ENCODE results near the gene UTP25. TPM values are rescaled to one million over a fixed set of nuclear protein-coding genes. Genes with fewer than 3 reads are reported as not detected.

Gene UTP25
- total RNA-seq, 1 experiment from 2014 or later, result 4.8 TPM

DNA sequence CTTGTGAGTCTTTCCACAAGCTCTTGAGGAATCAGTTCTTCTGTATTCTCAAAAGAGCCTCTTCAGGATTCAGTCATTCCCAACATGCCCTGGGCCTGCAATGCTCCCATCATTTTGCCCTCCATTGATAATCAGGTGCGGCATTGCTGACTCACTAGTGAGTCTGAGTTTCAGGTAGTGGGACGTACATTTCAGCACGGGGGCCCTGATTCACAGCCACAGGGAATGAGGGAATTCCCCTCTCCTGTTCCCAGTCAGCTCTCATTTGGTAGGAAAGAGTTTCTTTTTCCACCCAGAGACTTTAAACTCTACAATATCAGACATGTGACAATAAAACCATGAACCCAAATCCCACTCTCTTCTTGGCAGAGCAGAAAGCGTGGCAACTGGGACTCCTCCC is 18.2 kb upstream of the UTP25 start:
- no peaks in the 10 kb centered on the region for H3K9me3 Mint-ChIP-seq
- H3K4me3 Mint-ChIP-seq, result no peak overlapping the region
- POLR2A ChIA-PET, result interaction anchor here (0.7 kb wide), 1 partner anchor 347 kb away, joined by 3 read pairs; no protein-coding TSS in a partner anchor
- peaks cover 17% of the 10 kb centered on the region for H3K4me1 Mint-ChIP-seq
- no peak for DNase-seq (ENCODE audit: low spot score)
- H3K36me3 Mint-ChIP-seq, result no peaks in the 10 kb centered on the region
- no peak overlapping the region for H3K27ac Mint-ChIP-seq
- peaks cover 3% of the 10 kb centered on the region for H3K27me3 Mint-ChIP-seq (ENCODE audit: low read depth)
- CTCF ChIA-PET, result no interaction called here
- no peak for ATAC-seq
- TF ChIP-seq CBFB (CRISPR knock-in tag; IDR thresholded peaks at IDR 0.05; ENCODE audit: low read depth), result no peak

GRCh38 chr1:209810783-209811182 is 17.0 kb upstream of the UTP25 start:
- Mint-ChIP-seq H3K27ac (no peak overlapping the region), H3K9me3 (no peaks in the 10 kb centered on the region), H3K4me1 (peaks cover 9% of the 10 kb centered on the region; the same call in 1 of the 2 replicates), H3K4me3 (no peak overlapping the region), H3K36me3 (no peaks in the 10 kb centered on the region), H3K27me3 (ENCODE audit: low read depth) (peaks cover 3% of the 10 kb centered on the region)
- TF ChIP-seq, protein P1, sequence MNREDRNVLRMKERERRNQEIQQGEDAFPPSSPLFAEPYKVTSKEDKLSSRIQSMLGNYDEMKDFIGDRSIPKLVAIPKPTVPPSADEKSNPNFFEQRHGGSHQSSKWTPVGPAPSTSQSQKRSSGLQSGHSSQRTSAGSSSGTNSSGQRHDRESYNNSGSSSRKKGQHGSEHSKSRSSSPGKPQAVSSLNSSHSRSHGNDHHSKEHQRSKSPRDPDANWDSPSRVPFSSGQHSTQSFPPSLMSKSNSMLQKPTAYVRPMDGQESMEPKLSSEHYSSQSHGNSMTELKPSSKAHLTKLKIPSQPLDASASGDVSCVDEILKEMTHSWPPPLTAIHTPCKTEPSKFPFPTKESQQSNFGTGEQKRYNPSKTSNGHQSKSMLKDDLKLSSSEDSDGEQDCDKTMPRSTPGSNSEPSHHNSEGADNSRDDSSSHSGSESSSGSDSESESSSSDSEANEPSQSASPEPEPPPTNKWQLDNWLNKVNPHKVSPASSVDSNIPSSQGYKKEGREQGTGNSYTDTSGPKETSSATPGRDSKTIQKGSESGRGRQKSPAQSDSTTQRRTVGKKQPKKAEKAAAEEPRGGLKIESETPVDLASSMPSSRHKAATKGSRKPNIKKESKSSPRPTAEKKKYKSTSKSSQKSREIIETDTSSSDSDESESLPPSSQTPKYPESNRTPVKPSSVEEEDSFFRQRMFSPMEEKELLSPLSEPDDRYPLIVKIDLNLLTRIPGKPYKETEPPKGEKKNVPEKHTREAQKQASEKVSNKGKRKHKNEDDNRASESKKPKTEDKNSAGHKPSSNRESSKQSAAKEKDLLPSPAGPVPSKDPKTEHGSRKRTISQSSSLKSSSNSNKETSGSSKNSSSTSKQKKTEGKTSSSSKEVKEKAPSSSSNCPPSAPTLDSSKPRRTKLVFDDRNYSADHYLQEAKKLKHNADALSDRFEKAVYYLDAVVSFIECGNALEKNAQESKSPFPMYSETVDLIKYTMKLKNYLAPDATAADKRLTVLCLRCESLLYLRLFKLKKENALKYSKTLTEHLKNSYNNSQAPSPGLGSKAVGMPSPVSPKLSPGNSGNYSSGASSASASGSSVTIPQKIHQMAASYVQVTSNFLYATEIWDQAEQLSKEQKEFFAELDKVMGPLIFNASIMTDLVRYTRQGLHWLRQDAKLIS (CRISPR knock-in tag; IDR thresholded peaks at IDR 0.05; ENCODE audit: borderline replicate concordance), result no peak
- TF ChIP-seq RELA (CRISPR knock-in tag; IDR thresholded peaks at IDR 0.05; ENCODE audit: borderline replicate concordance) (no peak), ZNF219 (CRISPR knock-in tag; IDR thresholded peaks at IDR 0.05; ENCODE audit: borderline replicate concordance) (no peak), CTCF (IDR thresholded peaks at IDR 0.05) (no peak), TP53 (CRISPR knock-in tag; IDR thresholded peaks at IDR 0.05) (no peak), NR2C2 (CRISPR knock-in tag; IDR thresholded peaks at IDR 0.05) (no peak), ELF4 (CRISPR knock-in tag; IDR thresholded peaks at IDR 0.05; ENCODE audit: low read depth) (no peak), HMGA2 (CRISPR knock-in tag; IDR thresholded peaks at IDR 0.05) (no peak), FOXJ3 (CRISPR knock-in tag; IDR thresholded peaks at IDR 0.05; ENCODE audit: borderline replicate concordance) (no peak), RORB (CRISPR knock-in tag; IDR thresholded peaks at IDR 0.05) (no peak), ZNF671 (CRISPR knock-in tag; IDR thresholded peaks at IDR 0.05) (no peak), ESRRA (CRISPR knock-in tag; IDR thresholded peaks at IDR 0.05; ENCODE audit: borderline replicate concordance) (no peak), GABPB1 (CRISPR knock-in tag; IDR thresholded peaks at IDR 0.05) (no peak), EMX1 (CRISPR knock-in tag; IDR thresholded peaks at IDR 0.05) (no peak), ZNF416 (CRISPR knock-in tag; IDR thresholded peaks at IDR 0.05) (no peak), PRRX2 (CRISPR knock-in tag; IDR thresholded peaks at IDR 0.05) (no peak), MYBL2 (CRISPR knock-in tag; IDR thresholded peaks at IDR 0.05) (no peak)
- TF ChIP-seq, protein P2, sequence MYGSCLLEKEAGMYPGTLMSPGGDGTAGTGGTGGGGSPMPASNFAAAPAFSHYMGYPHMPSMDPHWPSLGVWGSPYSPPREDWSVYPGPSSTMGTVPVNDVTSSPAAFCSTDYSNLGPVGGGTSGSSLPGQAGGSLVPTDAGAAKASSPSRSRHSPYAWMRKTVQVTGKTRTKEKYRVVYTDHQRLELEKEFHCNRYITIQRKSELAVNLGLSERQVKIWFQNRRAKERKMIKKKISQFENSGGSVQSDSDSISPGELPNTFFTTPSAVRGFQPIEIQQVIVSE (CRISPR knock-in tag; IDR thresholded peaks at IDR 0.05; ENCODE audit: borderline replicate concordance), result no peak
- TF ChIP-seq, protein P3, sequence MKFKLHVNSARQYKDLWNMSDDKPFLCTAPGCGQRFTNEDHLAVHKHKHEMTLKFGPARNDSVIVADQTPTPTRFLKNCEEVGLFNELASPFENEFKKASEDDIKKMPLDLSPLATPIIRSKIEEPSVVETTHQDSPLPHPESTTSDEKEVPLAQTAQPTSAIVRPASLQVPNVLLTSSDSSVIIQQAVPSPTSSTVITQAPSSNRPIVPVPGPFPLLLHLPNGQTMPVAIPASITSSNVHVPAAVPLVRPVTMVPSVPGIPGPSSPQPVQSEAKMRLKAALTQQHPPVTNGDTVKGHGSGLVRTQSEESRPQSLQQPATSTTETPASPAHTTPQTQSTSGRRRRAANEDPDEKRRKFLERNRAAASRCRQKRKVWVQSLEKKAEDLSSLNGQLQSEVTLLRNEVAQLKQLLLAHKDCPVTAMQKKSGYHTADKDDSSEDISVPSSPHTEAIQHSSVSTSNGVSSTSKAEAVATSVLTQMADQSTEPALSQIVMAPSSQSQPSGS (CRISPR knock-in tag; IDR thresholded peaks at IDR 0.05; ENCODE audit: borderline replicate concordance, low read depth), result no peak
- DNase-seq (ENCODE audit: low spot score) (no peak), ATAC-seq (no peak)
- POLR2A ChIA-PET, result no interaction called here
- CTCF ChIA-PET, result interaction anchor here (0.9 to 1.3 kb wide), 4 partner anchors 12 to 564 kb away, joined by 3 read pairs; no protein-coding TSS in a partner anchor
